Activated T-helper 2 cell treated with anti-CD3 and anti-CD28 coated beads, Interferon-gamma antibody, Interleukin-2, Interleukin-4, amounts not matched to agents 10 μg/mL and 5 μg/mL and 100 μg/mL, durations not matched to agents 14 hours and 24 hours and 36 hours (primary cell): ENCODE measurements around the gene CHST15. TPM values are rescaled to one million over a fixed set of nuclear protein-coding genes. Genes with fewer than 3 reads are reported as not detected.

Source experiments
- DNase-seq: peaks from one replicate; pipeline ENCODE4 v3.0.0; 2021; ENCODE audit warnings: low spot score
- H3K27ac Mint-ChIP-seq: one replicate; pipeline ENCODE4 v1.8.0; 2021; ENCODE audit warnings: mixed read lengths
- H3K27me3 Mint-ChIP-seq: one replicate; pipeline ENCODE4 v1.8.0; 2021; ENCODE audit warnings: low read depth, mixed read lengths
- H3K36me3 Mint-ChIP-seq: one replicate; pipeline ENCODE4 v1.8.0; 2021; ENCODE audit warnings: low read depth, mixed read lengths
- H3K4me1 Mint-ChIP-seq: one replicate; pipeline ENCODE4 v1.8.0; 2021; ENCODE audit warnings: low read depth, mixed read lengths
- H3K4me3 Mint-ChIP-seq: one replicate; pipeline ENCODE4 v1.8.0; 2021; ENCODE audit warnings: low read depth, mild to moderate bottlenecking, moderate library complexity, mixed read lengths
- H3K9me3 Mint-ChIP-seq: one replicate; pipeline ENCODE4 v1.8.0; 2021; ENCODE audit warnings: mixed read lengths
- intact Hi-C: fragments of 100-400 bp; cut with micrococcal nuclease; formaldehyde crosslinking; loops from one replicate; pipeline ENCODE4 v1.15.1; 2023
- total RNA-seq: library from RNA; stranded (reverse); gene quantifications from 2 replicates; pipeline ENCODE4 v1.2.3, GENCODE V29; 2022

Gene CHST15
- total RNA-seq, 1 donor from 2014 or later = not detected

- Mint-ChIP-seq H3K27me3 (peaks cover 10% of the 10 kb centered on the region), H3K4me3 (no peak overlapping the region), H3K27ac (no peak overlapping the region), H3K36me3 (no peaks in the 10 kb centered on the region), H3K9me3 (no peaks in the 10 kb centered on the region), H3K4me1 (peaks cover 9% of the 10 kb centered on the region)
- intact Hi-C loops = no loop called here
- no peak for DNase-seq
Measured at GRCh38 chr10:124045801-124046355, 47.5 kb downstream of the CHST15 start.

- intact Hi-C loops = no loop called here
- Mint-ChIP-seq H3K9me3 (no peaks in the 10 kb centered on the region), H3K4me3 (no peak overlapping the region)
Measured at GRCh38 chr10:124045276-124045675, 48.1 kb downstream of the CHST15 start.

GRCh38 chr10:124044143-124044862, 49.1 kb downstream of the CHST15 start:
- no peak for DNase-seq
- Mint-ChIP-seq H3K27me3 (peaks cover 10% of the 10 kb centered on the region), H3K4me1 (peaks cover 9% of the 10 kb centered on the region), H3K36me3 (no peaks in the 10 kb centered on the region), H3K27ac (no peak overlapping the region), H3K4me3 (no peak overlapping the region), H3K9me3 (no peaks in the 10 kb centered on the region)
- intact Hi-C loops = no loop called here

More at GRCh38 chr10:124045276-124045675, 48.1 kb downstream of the CHST15 start:
- peaks cover 9% of the 10 kb centered on the region for H3K4me1 Mint-ChIP-seq
- H3K36me3 Mint-ChIP-seq = no peaks in the 10 kb centered on the region
- H3K27ac Mint-ChIP-seq = no peak overlapping the region
- DNase-seq = no peak
- peaks cover 10% of the 10 kb centered on the region for H3K27me3 Mint-ChIP-seq

- H3K4me3 Mint-ChIP-seq = no peak overlapping the region
- no peaks in the 10 kb centered on the region for H3K9me3 Mint-ChIP-seq
- H3K36me3 Mint-ChIP-seq = no peaks in the 10 kb centered on the region
- peaks cover 10% of the 10 kb centered on the region for H3K27me3 Mint-ChIP-seq
- no peak for DNase-seq
- H3K4me1 Mint-ChIP-seq = peaks cover 9% of the 10 kb centered on the region
- H3K27ac Mint-ChIP-seq = no peak overlapping the region
- intact Hi-C loops = no loop called here
Measured at GRCh38 chr10:124043310-124044142, 49.9 kb downstream of the CHST15 start.

- no peaks in the 10 kb centered on the region for H3K36me3 Mint-ChIP-seq
- H3K27me3 Mint-ChIP-seq = peaks cover 10% of the 10 kb centered on the region
- peaks cover 9% of the 10 kb centered on the region for H3K4me1 Mint-ChIP-seq
- DNase-seq = no peak
- intact Hi-C loops = no loop called here
- no peaks in the 10 kb centered on the region for H3K9me3 Mint-ChIP-seq
- H3K4me3 Mint-ChIP-seq = no peak overlapping the region
- H3K27ac Mint-ChIP-seq = no peak overlapping the region
Measured at GRCh38 chr10:124042656-124043309, 50.6 kb downstream of the CHST15 start.

GRCh38 chr10:124041675-124042445, 51.5 kb downstream of the CHST15 start:
- no peak overlapping the region for H3K4me3 Mint-ChIP-seq
- peaks cover 9% of the 10 kb centered on the region for H3K4me1 Mint-ChIP-seq
- DNase-seq = no peak
- H3K27ac Mint-ChIP-seq = no peak overlapping the region
- intact Hi-C loops = no loop called here
- peaks cover 10% of the 10 kb centered on the region for H3K27me3 Mint-ChIP-seq
- H3K36me3 Mint-ChIP-seq = no peaks in the 10 kb centered on the region
- no peaks in the 10 kb centered on the region for H3K9me3 Mint-ChIP-seq

- H3K4me3 Mint-ChIP-seq = no peak overlapping the region
- H3K36me3 Mint-ChIP-seq = no peaks in the 10 kb centered on the region
- DNase-seq = no peak
- peaks cover 17% of the 10 kb centered on the region for H3K4me1 Mint-ChIP-seq
- H3K9me3 Mint-ChIP-seq = no peaks in the 10 kb centered on the region
- no peak overlapping the region for H3K27ac Mint-ChIP-seq
- intact Hi-C loops = no loop called here
- peaks cover 10% of the 10 kb centered on the region for H3K27me3 Mint-ChIP-seq
Measured at GRCh38 chr10:124040451-124041188, 52.8 kb downstream of the CHST15 start.

- no peaks in the 10 kb centered on the region for H3K9me3 Mint-ChIP-seq
- DNase-seq = no peak
- no peaks in the 10 kb centered on the region for H3K36me3 Mint-ChIP-seq
- H3K4me1 Mint-ChIP-seq = peaks cover 20% of the 10 kb centered on the region
- intact Hi-C loops = no loop called here
- peaks cover 10% of the 10 kb centered on the region for H3K27me3 Mint-ChIP-seq
- H3K27ac Mint-ChIP-seq = no peak overlapping the region
- H3K4me3 Mint-ChIP-seq = no peak overlapping the region
Measured at GRCh38 chr10:124039483-124040013, 53.9 kb downstream of the CHST15 start.

GRCh38 chr10:124037784-124038183, 55.6 kb downstream of the CHST15 start:
- intact Hi-C loops = no loop called here
- H3K27me3 Mint-ChIP-seq = peaks cover 7% of the 10 kb centered on the region
- no peak for DNase-seq
- H3K4me1 Mint-ChIP-seq = peaks cover 13% of the 10 kb centered on the region
- H3K4me3 Mint-ChIP-seq = no peak overlapping the region
- no peak overlapping the region for H3K27ac Mint-ChIP-seq
- no peaks in the 10 kb centered on the region for H3K36me3 Mint-ChIP-seq
- H3K9me3 Mint-ChIP-seq = no peaks in the 10 kb centered on the region

GRCh38 chr10:124037286-124037685, 56.1 kb downstream of the CHST15 start:
- H3K36me3 Mint-ChIP-seq = no peaks in the 10 kb centered on the region
- no peak overlapping the region for H3K27ac Mint-ChIP-seq
- intact Hi-C loops = no loop called here
- H3K9me3 Mint-ChIP-seq = no peaks in the 10 kb centered on the region
- peaks cover 13% of the 10 kb centered on the region for H3K4me1 Mint-ChIP-seq
- peaks cover 6% of the 10 kb centered on the region for H3K27me3 Mint-ChIP-seq
- H3K4me3 Mint-ChIP-seq = no peak overlapping the region
- DNase-seq = no peak

GRCh38 chr10:124036746-124037145, 56.7 kb downstream of the CHST15 start:
- DNase-seq = no peak
- no peak overlapping the region for H3K27ac Mint-ChIP-seq
- peaks cover 4% of the 10 kb centered on the region for H3K27me3 Mint-ChIP-seq
- H3K4me1 Mint-ChIP-seq = peaks cover 13% of the 10 kb centered on the region
- no peak overlapping the region for H3K4me3 Mint-ChIP-seq
- H3K36me3 Mint-ChIP-seq = no peaks in the 10 kb centered on the region
- no peaks in the 10 kb centered on the region for H3K9me3 Mint-ChIP-seq
- intact Hi-C loops = no loop called here
